HG03280 (cell line): ENCODE results near the gene COQ9.

Source experiments
- ATAC-seq: cut with Tn5 transposase; IDR thresholded peaks from one replicate; pipeline ENCODE4 v1.9.1; 2021; ENCODE audit warnings: mild to moderate bottlenecking, moderate library complexity; ENCODE audit not compliant: unreplicated experiment

COQ9 gene

DNA sequence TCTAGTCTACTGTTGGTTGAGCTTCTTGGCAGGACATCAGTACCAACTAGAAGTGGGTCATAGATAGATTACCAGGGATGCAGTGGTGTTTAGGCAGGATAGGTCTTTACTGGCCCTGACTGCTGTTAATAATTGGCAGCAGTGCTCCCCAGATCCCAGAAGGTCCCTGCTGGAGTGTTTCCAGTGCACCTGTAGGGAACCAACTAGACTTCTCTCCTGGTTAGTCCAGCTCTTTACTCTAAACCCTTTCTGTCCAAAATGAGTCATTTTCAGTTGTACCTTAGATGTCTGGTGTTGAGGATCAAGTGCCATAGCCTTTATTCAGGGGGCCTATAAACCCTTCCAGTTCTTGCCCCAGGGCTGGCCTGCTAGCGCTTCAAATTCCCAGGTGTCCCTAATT is 23.9 kb downstream of the COQ9 start:
- no peak for ATAC-seq

GRCh38 chr16:57471852-57472664 is 24.8 kb downstream of the COQ9 start:
- ATAC-seq: no peak

DNA sequence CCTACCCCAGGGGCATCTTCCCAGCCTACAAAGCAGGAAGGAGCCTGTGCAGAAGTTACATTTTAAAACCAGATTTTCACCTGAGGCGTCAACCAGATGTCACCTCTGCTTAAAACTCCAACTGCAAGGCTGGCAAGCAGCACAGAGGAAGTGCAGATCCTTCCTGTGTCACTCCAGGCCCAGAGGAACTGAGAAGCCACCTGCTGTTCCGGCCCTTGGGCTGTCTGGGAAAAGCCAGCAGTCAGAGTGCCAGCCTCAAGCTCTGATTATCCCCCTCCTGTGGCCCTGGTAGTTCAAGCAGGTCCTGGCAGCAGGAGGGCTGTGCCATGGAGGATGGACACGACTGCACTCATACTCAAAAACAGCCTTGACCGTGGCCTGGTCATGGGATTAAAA is 25.4 kb downstream of the COQ9 start:
- ATAC-seq: no peak

DNA sequence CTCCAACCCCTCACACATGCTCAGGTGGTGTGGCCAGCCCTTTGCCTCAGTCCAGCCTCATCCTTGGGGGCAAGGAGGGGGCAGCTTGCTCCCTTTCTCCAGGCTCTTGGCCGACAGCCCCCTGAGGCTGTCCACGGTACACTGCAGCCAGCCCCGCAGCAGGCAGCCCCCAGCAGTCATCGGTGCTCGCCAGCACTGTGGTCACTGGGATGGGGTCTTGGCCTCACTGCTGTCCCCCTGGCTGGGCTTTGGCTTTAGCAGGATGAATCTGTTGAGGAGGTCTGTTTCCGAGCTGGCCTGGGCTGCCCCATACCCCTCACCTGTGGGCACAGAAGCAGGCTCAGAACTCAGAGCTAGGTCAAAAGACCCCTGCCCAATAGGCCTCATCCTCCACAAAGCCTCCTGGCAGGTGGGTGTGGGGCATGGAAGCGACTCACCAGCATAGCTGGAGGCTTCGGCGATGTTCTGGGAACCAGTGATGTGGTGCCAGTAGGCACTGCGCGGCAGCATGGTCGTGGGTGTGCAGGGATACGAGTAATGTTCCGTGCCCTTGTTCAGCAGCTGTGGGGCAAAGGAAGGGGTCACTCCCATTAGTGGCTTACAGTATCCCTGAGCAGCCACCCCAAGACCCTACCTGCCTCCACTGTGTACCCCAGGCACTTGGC is 26.0 kb downstream of the COQ9 start:
- ATAC-seq: no peak

GRCh38 chr16:57473906-57474305 is 26.6 kb downstream of the COQ9 start:
- no peak for ATAC-seq

DNA sequence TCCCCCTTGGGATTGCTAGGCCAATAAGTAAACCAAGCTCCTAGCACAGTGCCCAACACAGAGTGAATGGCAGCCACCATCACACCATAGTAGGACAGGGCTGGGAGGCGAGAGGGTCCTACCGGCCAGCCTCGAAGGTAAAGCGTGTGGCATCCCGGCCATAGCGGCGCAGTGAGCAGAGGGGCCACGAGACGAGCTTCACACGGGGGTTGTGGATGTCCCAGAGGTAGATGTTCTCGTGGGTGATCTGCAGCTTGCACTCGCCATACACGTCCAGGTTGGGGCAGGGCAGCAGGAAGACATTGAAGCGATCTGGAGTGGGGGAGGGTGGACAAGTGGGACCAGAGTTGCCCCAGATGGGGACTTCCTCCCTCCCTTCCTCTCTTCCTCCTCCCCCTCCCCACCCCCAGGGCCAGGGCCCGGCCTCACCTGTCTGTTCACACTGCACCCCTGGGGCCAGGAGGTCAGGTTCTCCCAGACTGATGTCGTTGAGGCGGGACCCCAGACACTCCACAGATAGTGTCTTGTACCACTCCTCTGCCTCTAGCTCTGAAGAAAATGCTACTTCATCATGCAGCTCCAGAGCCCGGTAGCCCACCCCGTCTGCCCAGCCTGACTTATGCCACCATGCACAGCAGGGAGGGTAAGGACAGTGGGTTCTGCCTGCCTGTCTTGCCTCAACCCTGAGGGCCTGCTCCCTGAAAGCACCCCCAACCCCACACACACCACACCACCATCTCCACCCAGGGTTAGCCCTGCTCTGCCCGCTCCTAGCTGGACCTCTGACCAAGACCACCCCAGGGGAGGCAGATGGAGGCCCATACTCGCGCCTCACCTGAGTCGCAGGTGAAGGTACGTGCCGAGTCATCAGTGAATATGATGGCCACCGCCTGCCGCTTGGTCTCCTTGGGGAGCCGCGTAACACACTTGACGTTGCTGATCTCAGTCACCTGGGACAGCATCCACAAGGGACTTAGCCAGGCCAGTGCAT is 27.7 kb downstream of the COQ9 start:
- no peak for ATAC-seq

DNA sequence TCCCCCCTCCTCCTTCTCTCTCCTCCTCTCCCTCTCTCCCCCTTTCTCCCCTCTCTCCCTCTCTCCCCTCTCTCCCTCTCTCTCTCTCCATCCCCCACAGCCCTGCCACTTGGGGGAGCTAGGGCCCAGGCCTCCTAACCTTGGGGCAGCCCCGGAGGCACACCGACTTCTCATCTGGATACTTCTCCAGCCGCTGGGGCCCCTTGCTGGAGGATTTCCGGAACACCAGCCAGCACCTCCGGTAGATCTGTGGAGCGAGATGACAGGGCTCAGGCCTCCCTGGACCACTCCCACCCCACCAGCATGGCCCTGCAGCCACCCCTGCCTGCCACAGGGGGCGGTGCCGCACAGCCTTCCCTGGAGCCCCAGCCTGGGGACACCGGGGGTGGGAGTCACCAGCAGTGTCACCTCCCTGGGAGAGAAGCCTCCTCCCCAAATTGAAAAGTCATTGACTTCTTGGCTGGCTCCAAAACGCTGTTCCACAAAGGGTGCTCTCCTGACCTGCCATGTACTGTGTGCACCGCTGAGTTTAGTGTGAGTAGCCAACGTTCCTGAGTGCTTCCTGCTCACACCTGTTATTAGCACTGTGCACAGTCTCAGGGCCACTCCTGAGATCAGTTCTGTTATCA is 28.5 kb downstream of the COQ9 start:
- ATAC-seq: peak; percentile 90

- ATAC-seq: no peak
These were observed 29.5 kb downstream of the COQ9 start for GRCh38 chr16:57476546-57477410.

- ATAC-seq: no peak
These were observed 30.4 kb downstream of the COQ9 start for GRCh38 chr16:57477531-57478202.

DNA sequence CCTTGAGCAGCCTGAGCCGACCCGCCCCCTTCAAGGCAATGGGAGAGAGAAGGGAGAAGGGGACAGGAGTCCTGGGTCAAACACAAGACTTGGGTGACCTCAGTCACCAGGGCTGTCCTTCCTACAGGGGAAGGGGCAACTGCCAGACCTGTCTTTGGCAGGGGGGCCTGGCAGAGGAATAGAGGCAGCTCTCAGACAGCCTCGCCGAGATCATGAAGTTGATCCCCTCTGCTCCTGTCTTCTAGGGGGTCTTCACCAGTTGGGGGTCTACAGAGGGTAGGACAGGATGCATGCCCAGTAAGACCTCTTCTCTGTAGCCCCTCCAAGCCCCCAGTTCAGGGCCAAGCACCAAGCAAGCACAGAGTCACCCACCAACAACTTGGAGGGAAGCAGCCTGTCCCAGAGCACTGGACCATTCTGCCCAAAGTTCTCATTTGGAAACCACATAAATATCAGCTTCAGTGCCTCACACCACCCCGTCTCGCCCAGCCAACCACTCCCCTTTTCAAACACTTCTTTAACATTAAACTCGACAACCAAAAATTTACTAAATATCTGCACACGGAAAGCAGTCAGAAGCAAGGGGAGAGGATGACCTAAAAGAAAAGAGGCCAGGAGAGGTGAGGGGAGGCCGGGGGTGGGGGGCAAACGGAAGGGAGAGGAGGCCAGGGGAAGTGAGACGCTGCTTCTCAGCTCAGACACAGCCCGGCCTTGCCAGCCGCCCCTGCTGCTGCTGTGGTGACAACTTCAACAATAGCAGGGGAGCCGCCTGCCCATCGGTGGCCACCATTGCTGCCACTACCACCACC is 31.3 kb downstream of the COQ9 start:
- no peak for ATAC-seq

- ATAC-seq: no peak
These were observed 32.1 kb downstream of the COQ9 start for GRCh38 chr16:57479205-57479975.

GRCh38 chr16:57479976-57480753 is 32.9 kb downstream of the COQ9 start:
- ATAC-seq: no peak

- no peak for ATAC-seq
These were observed 33.5 kb downstream of the COQ9 start for GRCh38 chr16:57480754-57481230.

- ATAC-seq: no peak
These were observed 34.1 kb downstream of the COQ9 start for GRCh38 chr16:57481421-57481820.

DNA sequence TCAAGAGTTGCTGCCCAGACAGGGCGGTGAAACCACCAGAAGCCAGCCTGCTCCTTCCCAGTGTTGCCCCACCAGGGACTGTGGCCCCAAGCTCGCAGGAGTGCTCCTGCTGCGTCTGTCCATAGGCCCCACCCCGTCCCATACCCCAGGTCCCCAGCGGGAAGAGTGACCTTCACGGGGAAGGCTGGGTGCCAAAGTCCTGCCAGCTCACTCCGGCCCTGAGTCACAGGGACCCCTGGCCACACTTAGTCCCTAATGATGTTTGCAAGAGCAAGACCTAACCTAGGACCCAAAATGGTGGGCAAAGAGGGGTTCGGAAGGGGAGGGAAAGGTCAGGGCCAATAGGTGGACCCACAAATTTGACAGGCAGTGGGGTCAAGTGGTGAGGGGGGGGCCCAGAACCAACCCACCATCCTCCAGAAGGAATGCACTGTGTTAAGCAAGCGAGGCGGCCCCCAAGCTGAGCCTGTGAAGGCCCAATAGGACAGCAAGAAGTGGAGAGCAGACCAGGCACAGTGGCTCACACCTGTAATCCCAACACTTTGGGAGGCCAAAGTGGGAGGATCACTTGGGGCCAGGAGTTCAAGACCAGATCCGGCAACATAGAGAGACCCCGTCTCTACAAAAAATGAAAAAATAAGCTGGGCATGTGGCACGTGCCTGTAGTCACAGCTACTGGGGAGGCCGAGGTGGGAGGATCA is 35.7 kb downstream of the COQ9 start:
- no peak for ATAC-seq
